ENCODE results near the gene SGTA.

SGTA gene

GRCh38 chr19:2809387-2810140 is 26.5 kb upstream of the SGTA start:
- no peak for DNase-seq

DNA sequence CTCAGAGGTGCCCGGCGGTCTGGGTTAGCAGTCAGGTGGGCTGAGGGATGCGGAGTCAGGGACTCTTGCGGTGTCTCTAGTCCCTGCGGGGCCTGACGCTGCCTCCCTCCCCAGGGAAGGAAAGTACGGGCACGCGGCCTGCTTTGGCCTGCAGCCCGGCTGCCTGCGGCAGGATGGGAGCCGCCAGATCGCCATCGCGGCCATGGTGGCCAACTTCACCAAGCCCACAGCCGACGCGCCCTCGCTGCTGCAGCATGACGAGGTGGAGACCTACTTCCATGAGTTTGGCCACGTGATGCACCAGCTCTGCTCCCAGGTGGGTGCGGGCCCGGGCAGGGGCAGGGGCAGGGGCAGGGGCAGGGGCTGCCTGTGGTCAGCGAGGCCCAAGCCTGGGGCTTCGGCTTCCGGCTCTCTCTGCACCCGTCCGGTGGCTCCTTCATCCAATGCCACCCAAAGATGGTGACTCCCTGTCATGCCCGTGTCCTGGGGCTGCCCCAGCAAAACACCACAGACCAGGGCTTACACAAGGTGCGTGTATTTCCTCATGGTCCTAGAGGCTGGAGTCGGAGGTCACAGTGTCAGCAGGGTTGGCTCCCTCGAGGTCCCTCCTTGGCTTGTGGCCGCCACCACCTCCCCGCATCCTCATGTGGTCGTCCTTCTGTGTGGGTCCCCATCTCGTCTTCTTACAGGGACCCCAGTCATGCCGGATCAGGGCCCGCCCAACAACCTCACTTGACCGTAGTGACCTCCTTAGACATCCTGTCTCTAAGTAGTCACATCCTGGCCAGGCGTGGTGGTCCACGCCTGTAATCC is 25.3 kb upstream of the SGTA start:
- no peak for DNase-seq

- no peak for DNase-seq
Observed at GRCh38 chr19:2807379-2808128, 24.5 kb upstream of the SGTA start.

- no peak for DNase-seq
Observed at GRCh38 chr19:2806736-2807378, 23.8 kb upstream of the SGTA start.

GRCh38 chr19:2805991-2806649 is 23.0 kb upstream of the SGTA start:
- DNase-seq = no peak

DNA sequence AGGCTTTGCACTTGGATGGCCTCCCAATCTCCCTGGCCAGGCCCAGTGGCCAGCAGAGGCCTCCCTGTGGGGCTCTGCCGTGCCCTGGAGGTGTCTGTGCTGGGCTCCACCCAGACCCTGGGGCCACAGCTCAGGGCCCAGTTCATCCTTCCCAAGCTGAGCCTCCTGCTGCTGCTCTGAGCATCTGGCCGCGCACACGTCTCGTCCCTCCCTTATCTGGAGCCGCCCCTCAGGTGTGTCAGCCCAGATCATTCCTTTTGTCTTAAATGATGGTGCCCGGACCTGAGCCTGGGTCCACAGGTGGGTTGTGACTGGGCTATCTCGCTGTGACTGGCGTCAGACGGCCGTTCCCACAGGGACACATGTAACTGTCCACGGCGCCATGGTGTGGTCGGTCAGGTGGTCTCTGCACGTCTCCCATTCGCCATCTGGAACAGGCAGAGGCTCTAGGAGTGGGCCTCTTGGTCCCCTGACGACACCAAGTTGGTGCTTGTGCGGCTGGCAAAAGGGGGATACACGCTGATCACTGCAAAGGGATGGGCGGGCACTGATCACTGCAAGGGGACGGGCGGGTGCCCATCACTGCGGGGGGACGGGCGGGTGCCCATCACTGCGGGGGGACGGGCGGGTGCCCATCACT is 22.3 kb upstream of the SGTA start:
- no peak for DNase-seq

DNA sequence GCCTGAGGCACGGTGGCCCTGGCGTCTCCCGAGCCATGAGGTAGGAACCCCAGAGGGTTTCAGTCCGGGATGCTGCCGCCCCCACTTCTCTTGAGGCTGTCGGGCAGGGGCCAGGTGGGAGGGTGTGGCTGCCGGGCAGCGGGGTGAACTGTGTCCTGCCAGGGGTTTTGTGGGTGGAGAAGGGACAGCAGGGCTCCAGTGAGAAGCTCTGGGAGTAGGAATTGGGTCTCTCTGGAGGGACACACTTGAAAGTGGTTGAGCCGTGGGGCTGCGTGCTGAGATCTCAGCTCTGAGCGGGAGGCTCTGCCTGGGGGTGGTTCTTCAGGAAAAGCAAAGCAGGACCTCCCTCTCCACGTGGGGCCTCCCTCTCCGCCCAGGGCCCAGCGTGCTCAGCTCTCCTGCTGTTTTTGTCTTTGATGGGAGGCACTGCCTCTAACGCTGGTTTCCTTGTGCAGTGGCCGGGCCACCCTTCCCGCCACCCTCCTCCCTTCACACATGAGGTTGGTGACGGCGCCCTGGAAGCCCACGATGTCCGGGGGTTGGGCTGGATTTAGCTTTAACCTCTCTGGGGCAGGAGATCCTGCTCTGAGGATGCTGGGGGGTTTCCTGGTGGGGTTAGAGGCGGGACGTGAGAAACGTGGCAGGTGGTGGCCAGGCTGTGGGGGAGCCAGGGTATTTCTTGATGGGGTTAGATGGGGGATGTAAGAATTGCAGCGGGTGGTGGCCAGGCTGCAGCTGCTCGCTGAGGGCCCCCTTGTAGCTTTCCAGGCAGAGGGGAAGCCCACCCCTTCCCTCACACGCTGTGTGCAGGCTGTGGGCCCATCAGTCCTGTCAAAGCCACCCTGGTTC is 21.3 kb upstream of the SGTA start:
- no peak for DNase-seq

DNA sequence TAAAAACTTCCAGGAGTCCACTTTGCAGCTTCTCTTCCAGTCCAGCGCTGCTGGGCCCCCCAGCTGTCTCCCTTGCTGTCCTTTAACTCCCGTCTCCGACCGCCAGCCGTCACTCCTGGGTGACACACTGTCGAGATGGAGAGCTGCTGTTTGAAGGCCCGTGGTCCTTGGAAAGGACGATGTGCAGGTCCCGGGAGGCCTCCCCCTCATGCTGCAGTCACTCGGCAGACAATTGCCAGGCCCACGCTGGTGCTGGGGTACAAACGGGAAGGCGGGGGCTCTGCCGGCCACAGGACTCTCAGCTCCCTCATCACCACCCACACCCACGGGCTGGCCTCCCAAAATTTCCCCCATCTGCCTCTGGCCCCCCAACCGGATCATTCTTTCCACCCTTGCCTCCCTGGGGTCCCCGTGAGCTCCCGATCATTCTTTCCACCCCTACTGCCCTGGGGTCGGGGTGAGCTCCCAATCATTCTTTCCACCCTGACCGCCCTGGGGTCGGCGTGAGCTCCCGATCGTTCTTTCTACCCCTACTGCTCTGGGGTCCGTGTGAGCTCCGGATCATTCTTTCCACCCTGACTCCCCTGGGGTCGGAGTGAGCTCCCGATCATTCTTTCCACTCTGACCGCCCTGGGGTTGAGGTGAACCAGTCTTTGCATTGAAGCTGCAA is 20.5 kb upstream of the SGTA start:
- DNase-seq = no peak

DNA sequence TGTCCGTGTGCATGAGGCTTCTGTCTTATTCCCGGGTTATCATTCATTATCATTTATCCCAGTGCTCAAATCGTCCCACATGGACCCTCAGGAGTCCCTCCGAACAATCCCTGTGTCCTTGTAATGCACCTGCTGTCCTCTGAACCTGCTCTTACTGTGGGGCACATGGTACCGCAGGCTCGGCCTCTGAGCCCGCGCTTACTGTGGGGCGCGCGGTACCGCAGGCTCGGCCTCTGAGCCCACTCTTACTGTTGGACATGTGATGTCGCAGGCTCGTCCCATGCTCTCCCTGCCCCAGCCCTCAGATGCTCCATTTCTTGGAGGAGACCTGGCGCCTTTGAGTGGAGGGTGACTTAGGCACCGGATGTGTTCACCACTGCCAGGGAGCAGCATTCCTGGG is 19.8 kb upstream of the SGTA start:
- no peak for DNase-seq

DNA sequence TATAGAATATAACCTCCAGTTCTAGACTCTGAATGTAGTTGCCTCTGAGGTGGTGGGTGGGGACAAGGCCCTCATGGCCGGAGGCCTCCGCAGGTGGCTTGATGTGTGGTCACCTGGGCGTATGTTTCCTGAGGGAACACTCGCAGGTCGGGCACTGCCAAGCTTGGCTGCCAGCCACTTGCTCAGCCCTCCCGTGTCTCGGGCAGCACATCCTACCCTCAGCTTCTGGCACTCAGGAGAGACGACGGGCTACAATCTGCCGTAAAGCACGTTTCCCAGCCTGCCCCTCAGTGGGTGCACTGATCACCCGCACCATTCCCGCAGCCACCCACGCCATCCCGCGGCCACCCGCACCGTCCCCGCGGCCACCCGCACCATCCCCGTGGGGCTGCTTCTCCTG is 17.4 kb upstream of the SGTA start:
- no peak for DNase-seq

GRCh38 chr19:2799273-2800020 is 16.4 kb upstream of the SGTA start:
- no peak for DNase-seq

- DNase-seq = no peak
Observed at GRCh38 chr19:2798733-2799132, 15.7 kb upstream of the SGTA start.

GRCh38 chr19:2798158-2798685 is 15.1 kb upstream of the SGTA start:
- no peak for DNase-seq

DNA sequence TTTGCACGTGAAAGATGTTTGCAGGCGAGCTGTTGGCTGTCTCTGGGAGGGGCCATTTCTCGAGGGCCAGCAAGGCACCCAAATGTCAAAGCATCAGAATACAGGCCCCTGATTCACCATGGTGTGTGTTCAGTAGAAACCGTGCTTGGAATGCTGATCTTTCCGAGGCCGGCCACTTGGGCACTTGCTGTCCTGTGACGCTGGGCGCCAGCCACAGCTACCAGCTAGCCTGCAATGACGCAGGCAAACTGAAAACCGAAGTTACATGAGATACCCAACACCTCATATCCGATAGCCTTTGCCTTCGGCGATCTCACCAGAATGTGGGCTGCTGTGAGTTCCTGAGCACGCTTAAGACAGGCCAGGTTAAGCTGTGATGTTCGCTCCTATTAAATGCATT is 14.2 kb upstream of the SGTA start:
- no peak for DNase-seq

GRCh38 chr19:2796659-2797266 is 13.7 kb upstream of the SGTA start:
- DNase-seq = no peak

DNA sequence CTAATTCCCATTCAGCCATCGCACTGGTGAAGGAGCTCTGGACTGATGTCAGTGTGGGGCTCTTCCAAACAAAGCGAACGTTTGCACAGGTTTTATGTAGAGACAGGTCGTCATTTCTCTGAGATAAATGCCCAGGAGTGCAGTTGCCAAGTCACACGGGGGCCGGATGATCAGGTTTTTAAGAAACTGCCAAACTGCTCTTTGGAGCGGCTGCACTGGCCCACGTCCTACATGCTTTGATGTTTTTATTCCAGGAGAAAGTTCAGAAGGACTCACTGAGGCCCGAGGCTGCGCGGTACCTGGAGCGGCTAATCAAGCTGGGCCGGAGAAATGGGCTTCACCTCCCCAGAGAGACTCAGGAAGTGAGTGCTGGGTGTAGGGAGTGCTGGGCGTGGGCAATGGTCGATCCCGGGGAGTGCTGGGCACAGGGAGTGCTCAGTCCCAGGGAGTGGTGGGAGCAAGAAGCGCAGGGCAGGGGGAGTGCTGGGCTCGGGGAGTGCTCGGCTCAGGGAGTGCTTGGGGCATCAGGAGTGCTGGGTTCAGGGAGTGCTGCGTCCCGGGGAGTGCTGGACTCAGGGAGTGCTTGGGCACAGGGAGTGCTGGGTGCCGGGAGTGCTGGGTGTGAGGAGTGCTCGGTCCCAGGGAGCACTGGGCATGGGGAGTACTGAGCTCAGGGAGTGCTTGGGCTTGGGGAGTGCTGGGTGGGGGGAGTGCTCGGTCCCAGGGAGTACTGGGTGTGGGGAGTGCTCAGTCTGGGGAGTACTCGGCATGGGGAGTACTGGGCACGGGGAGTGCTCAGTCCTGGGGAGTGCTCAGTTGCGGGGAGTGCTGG is 13.0 kb upstream of the SGTA start:
- DNase-seq = no peak

- DNase-seq = no peak
Observed at GRCh38 chr19:2793577-2793976, 10.5 kb upstream of the SGTA start.

- DNase-seq = no peak
Observed at GRCh38 chr19:2793126-2793525, 10.1 kb upstream of the SGTA start.

Measured in T1000 (cell line).